Cardiac muscle cell (in vitro differentiated cells and primary cell): ENCODE results near the gene TNS1. TPM values are rescaled to one million over a fixed set of nuclear protein-coding genes. Genes with fewer than 3 reads are reported as not detected.

Source experiments
- DNase-seq, 2 donors: peaks; one replicate each; pipeline versions ENCODE4 v3.0.0 to v3.0.0-alpha.2; 2010 to 2017; ENCODE audit warnings: low read depth in 1 of 2, low spot score in 1 of 2
- H3K27ac ChIP-seq: fragments of 200-600 bp; sonication (generic); 2 replicates; pipeline ENCODE4 v1.5.1; 2016
- H3K27me3 ChIP-seq: fragments of 200-600 bp; sonication (generic); 2 replicates; pipeline ENCODE4 v1.6.0; 2016; ENCODE audit warnings: control low read depth
- H3K36me3 ChIP-seq: fragments of 200-600 bp; sonication (generic); 2 replicates; pipeline ENCODE4 v1.5.1; 2016; ENCODE audit warnings: control low read depth
- H3K4me1 ChIP-seq: fragments of 200-600 bp; sonication (generic); 2 replicates; pipeline ENCODE4 v1.8.1; 2017; ENCODE audit warnings: low read depth, mild to moderate bottlenecking, mixed run types
- H3K4me3 ChIP-seq: fragments of 200-600 bp; sonication (generic); 2 replicates; pipeline ENCODE4 v1.5.1; 2016; ENCODE audit warnings: mild to moderate bottlenecking
- H3K9me3 ChIP-seq: fragments of 200-600 bp; sonication (generic); 2 replicates; pipeline ENCODE4 v1.5.1; 2017; ENCODE audit warnings: low read depth, mild to moderate bottlenecking, control low read depth
- polyA plus RNA-seq: library from polyadenylated mRNA; unstranded; fragments of >200 nt; fragmentation: Nextera tagmentation; extraction: Ambion mirVana; gene quantifications from 2 replicates; pipeline ENCODE4 v1.2.1, GENCODE V29; 2016
- total RNA-seq: library from RNA; depleted of rRNA; stranded (reverse); fragments of >200 nt; gene quantifications from 2 replicates; pipeline ENCODE4 v1.2.3, GENCODE V29; 2016
- TF ChIP-seq, protein P1 (sequence below): IDR thresholded peaks from 2 replicates; pipeline ENCODE4 v1.5.1; 2012; ENCODE audit warnings: low read depth, mild to moderate bottlenecking, low read length

Gene TNS1
- total and polyA plus RNA-seq, 2 experiments from 2014 or later, result 16.7 to 44.3 TPM

DNA sequence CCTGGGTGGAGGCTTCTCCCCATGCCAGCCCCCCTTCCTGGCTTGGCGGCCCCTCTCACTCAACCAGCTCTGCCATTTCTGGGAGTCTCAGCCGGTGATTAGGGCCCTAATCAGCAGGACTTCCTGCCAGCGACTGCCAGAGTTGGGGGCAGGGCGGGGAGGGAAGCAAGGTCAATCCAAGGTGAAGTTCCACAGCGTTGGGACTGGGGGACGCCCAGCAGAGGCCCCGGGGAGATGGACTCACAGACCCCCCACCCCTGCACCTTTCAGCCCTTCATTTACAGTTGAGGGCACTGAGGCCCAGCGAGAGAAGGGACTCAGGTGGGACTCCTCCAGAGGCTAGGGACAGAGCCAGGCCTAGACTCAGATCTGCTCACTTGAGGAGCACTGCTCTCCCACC lies 65.3 kb downstream of the TNS1 start:
- Histone ChIP-seq H3K36me3 (no peaks in the 10 kb centered on the region), H3K27ac (peak overlapping the region; percentile 53), H3K4me3 (no peak overlapping the region), H3K27me3 (no peaks in the 10 kb centered on the region), H3K4me1 (peaks cover 47% of the 10 kb centered on the region), H3K9me3 (no peaks in the 10 kb centered on the region)
- TF ChIP-seq, protein P1, sequence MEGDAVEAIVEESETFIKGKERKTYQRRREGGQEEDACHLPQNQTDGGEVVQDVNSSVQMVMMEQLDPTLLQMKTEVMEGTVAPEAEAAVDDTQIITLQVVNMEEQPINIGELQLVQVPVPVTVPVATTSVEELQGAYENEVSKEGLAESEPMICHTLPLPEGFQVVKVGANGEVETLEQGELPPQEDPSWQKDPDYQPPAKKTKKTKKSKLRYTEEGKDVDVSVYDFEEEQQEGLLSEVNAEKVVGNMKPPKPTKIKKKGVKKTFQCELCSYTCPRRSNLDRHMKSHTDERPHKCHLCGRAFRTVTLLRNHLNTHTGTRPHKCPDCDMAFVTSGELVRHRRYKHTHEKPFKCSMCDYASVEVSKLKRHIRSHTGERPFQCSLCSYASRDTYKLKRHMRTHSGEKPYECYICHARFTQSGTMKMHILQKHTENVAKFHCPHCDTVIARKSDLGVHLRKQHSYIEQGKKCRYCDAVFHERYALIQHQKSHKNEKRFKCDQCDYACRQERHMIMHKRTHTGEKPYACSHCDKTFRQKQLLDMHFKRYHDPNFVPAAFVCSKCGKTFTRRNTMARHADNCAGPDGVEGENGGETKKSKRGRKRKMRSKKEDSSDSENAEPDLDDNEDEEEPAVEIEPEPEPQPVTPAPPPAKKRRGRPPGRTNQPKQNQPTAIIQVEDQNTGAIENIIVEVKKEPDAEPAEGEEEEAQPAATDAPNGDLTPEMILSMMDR, result no peak
- DNase-seq, result peak in 1 of 2 donors; percentile 49

DNA sequence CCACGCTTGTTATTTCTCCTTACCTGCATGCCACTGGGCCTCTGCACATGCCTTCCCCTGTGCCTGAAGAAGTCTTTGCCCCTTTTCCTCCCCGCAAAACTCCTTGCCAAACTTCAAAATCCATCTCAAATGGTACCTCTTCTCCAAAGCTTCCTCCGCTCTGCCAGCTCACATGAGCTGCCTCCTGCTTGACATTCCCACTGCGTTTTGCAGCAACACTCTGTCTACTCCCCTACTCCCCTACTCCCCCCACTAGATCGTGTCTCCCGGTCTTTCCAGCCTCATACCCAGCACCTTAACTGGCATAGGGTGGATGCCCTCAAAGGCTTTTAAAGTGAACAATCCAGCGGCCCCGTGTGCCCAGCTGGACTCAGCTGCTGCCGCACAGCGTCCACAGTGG lies 65.8 kb downstream of the TNS1 start:
- TF ChIP-seq, protein P1, result no peak
- no peaks in the 10 kb centered on the region for H3K36me3 ChIP-seq
- no peaks in the 10 kb centered on the region for H3K27me3 ChIP-seq
- no peaks in the 10 kb centered on the region for H3K9me3 ChIP-seq
- DNase-seq, result no peak
- no peak overlapping the region for H3K4me3 ChIP-seq
- peak overlapping the region; percentile 53 for H3K27ac ChIP-seq
- H3K4me1 ChIP-seq, result peaks cover 47% of the 10 kb centered on the region

DNA sequence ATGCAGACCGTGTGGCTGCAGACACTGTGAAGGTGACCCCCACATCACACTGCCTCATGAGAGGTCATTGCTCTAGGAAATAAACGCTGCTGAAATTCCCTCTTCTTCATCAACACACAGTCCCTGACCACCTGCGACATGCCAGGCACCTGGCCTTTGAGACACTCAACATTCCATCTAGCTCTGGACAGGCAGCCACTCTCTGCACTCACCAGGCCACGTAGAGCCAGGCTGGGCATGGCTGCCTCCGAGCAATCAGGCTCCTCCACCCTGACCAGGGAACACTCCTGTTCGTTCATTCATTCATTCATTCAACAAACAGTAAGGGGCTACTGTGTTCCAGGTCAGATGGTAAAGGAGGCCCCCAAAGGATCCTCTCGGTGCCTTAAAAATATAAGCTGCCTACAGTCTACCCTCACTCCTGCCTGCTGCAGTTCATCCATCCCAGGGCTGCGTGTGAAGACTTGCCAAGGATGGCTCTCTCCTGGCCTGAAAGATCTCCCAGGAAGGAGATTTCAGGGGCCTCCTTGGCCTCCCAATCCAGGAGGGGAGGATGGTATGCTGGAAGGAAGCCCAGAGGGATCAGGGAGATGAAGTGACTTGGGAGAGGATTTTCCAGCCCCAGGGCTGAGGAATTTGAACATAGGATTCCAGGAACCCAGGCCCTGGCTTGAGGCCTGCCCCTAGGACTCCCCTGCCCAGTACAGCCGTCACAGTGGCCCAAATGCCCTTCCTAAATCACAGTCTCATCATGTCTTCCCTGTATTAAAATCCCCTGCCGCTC lies 66.7 kb downstream of the TNS1 start:
- H3K4me1 ChIP-seq, result peaks cover 47% of the 10 kb centered on the region
- H3K4me3 ChIP-seq, result no peak overlapping the region
- no peaks in the 10 kb centered on the region for H3K27me3 ChIP-seq
- peak overlapping the region; percentile 76 for H3K27ac ChIP-seq
- DNase-seq, result peak in 1 of 2 donors; percentile 84
- no peaks in the 10 kb centered on the region for H3K36me3 ChIP-seq
- no peaks in the 10 kb centered on the region for H3K9me3 ChIP-seq
- TF ChIP-seq, protein P1, result no peak

DNA sequence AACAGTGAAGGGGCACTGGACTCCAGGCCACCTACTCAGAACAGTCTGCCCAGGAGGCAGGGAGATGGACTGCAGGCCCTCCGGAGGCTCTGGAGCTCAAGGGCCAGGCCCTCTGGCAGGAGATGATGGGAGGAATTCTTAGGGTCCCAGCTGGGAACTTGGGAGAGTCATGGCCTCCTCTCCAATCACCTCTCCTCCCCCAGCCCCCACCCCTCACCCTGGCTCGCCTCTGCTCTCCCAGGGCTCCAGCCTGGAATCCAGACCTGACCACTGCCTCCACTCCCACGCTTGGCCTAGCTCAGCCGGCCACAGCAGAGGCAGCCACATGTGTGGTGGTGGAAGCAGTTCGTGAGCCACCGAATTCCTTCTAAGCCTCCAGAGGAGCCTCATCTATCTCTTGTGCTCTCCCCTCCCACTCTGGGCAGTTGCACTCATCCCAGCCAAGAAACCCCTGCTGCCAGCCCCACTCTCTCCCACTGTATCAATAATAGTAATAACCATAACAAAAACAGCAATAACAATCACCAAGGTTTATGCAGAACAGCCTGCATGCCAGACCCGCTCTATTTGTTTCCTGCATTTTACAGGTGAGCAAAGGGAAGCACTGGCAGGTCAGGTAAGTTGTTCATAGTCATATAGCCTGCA lies 67.4 kb downstream of the TNS1 start:
- Histone ChIP-seq H3K27me3 (no peaks in the 10 kb centered on the region), H3K4me3 (no peak overlapping the region), H3K4me1 (peaks cover 44% of the 10 kb centered on the region), H3K27ac (peak overlapping the region; percentile 76), H3K36me3 (no peaks in the 10 kb centered on the region), H3K9me3 (no peaks in the 10 kb centered on the region)
- TF ChIP-seq, protein P1, result no peak
- peak in 1 of 2 donors; percentile 97 for DNase-seq

DNA sequence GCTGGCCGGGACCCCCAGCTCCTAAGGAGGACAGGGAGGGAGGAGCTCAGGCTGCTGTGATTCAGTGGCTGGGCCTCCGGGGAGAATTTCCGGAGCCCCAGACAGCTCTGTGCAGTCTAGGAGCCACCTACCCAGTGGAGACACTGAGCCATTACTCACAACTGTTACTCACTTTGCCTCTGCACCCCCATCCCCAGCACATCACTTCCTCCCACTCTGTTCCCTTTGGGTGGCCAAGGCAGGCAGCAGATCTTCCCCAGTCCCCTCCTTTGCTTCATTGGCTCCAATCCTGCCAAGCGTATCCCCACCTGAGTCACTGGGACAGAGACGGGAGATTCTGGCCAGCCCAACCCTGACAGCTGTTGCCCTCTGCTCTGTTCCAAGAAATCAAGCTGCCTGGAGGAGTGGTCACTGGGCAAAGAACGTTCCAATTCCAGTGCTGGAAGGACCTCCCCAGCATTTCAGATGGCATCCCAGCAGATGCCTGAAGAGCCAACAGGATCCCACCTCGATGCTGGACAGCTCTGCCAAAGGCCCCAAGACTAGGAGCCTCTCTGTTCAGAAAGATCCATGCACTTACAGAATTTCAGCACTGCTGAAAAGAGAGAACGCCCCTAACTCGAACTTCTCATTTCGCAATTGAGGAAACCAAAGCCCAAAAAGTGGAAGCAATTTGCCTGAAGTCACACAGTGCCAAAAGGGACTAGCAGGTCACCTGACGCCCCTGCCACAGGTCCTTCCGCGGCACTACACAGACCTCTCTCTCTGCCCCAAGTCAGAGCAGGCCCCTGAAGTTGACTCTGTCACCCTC lies 68.3 kb downstream of the TNS1 start:
- no peaks in the 10 kb centered on the region for H3K36me3 ChIP-seq
- H3K27ac ChIP-seq, result peak overlapping the region; percentile 76
- no peaks in the 10 kb centered on the region for H3K9me3 ChIP-seq
- TF ChIP-seq, protein P1, result no peak
- H3K4me3 ChIP-seq, result no peak overlapping the region
- peaks cover 44% of the 10 kb centered on the region for H3K4me1 ChIP-seq
- no peaks in the 10 kb centered on the region for H3K27me3 ChIP-seq
- DNase-seq, result peak in 1 of 2 donors; percentile 86
